A549 (cell line): ENCODE data around the gene MRPL36.

Experiments used
- CTCF ChIP-seq: fragments of >200 bp; sonication (Bioruptor Twin); formaldehyde crosslinking; IDR thresholded peaks from 3 replicates; pipeline ENCODE4 v1.5.1; 2016
- EHMT2 ChIP-seq: fragments of 200-600 bp; sonication (generic); IDR thresholded peaks from 2 replicates; pipeline ENCODE4 v1.6.1; 2016; ENCODE audit warnings: antibody characterized with exemption, low read depth, mild to moderate bottlenecking, moderate library complexity
- ELK1 ChIP-seq: fragments of 150-350 bp; IDR thresholded peaks from 2 replicates; pipeline ENCODE4 v1.6.1; 2014; ENCODE audit warnings: low read depth, mild to moderate bottlenecking, low read length
- KDM1A ChIP-seq: fragments of 200-600 bp; sonication (generic); IDR thresholded peaks from 2 replicates; pipeline ENCODE4 v1.6.1; 2016; ENCODE audit warnings: low read depth, mild to moderate bottlenecking
- POLR2AphosphoS2 ChIP-seq: conservative IDR thresholded peaks from 2 replicates; pipeline ENCODE4 v1.6.1; 2012; ENCODE audit warnings: low read length, improper control_type of control experiment, inconsistent platforms
- RCOR1 ChIP-seq: fragments of 150-350 bp; IDR thresholded peaks from 2 replicates; pipeline ENCODE4 v1.6.1; 2014; ENCODE audit warnings: antibody characterized with exemption, low read length, low read depth
- REST ChIP-seq: fragments of 200-600 bp; sonication (generic); IDR thresholded peaks from 2 replicates; pipeline ENCODE4 v1.6.1; 2016; ENCODE audit warnings: antibody characterized with exemption, mild to moderate bottlenecking, moderate library complexity
- RFX5 ChIP-seq: fragments of 450-650 bp; IDR thresholded peaks from 2 replicates; pipeline ENCODE4 v1.7.1; 2014; ENCODE audit warnings: antibody characterized with exemption, mild to moderate bottlenecking, moderate library complexity
- SMC3 ChIP-seq: fragments of >200 bp; sonication (Bioruptor Twin); formaldehyde crosslinking; IDR thresholded peaks from 3 replicates; pipeline ENCODE4 v1.6.1; 2018; ENCODE audit warnings: inconsistent platforms

- no peak for TF ChIP-seq RCOR1
- no peak for TF ChIP-seq CTCF
- TF ChIP-seq RFX5 = no peak
- no peak for TF ChIP-seq KDM1A
- TF ChIP-seq REST = no peak
- no peak for TF ChIP-seq EHMT2
- TF ChIP-seq POLR2AphosphoS2 = no peak
- TF ChIP-seq SMC3 = no peak
- no peak for TF ChIP-seq ELK1
Measured at GRCh38 chr5:1801967-1802295, 2.3 kb upstream of the MRPL36 start.
